Effector CD4-positive, alpha-beta T cell (primary cell): ENCODE data around the gene EFNA5.

ENCODE experiments used
- DNase-seq: peaks from one replicate; pipeline ENCODE4 v3.0.0-alpha.2; 2020

The EFNA5 gene

GRCh38 chr5:107384256-107384655, 286.5 kb downstream of the EFNA5 start:
- DNase-seq, result no peak

- no peak for DNase-seq
Measured at GRCh38 chr5:107383414-107383813, 287.3 kb downstream of the EFNA5 start.

- no peak for DNase-seq
Measured at GRCh38 chr5:107381189-107381856, 289.4 kb downstream of the EFNA5 start.

GRCh38 chr5:107380654-107381053, 290.1 kb downstream of the EFNA5 start:
- no peak for DNase-seq

- no peak for DNase-seq
Measured at GRCh38 chr5:107378218-107378899, 292.4 kb downstream of the EFNA5 start.

GRCh38 chr5:107377277-107377609, 293.5 kb downstream of the EFNA5 start:
- no peak for DNase-seq

- no peak for DNase-seq
Measured at GRCh38 chr5:107376546-107377276, 294.0 kb downstream of the EFNA5 start.

- no peak for DNase-seq
Measured at GRCh38 chr5:107373549-107374263, 297.0 kb downstream of the EFNA5 start.

- no peak for DNase-seq
Measured at GRCh38 chr5:107372723-107373450, 297.9 kb downstream of the EFNA5 start.

- no peak for DNase-seq
Measured at GRCh38 chr5:107370396-107370968, 300.3 kb downstream of the EFNA5 start.

- no peak for DNase-seq
Measured at GRCh38 chr5:107369622-107370021, 301.1 kb downstream of the EFNA5 start.

GRCh38 chr5:107368615-107369014, 302.1 kb downstream of the EFNA5 start:
- DNase-seq, result no peak

- no peak for DNase-seq
Measured at GRCh38 chr5:107367939-107368338, 302.8 kb downstream of the EFNA5 start.

GRCh38 chr5:107367480-107367879, 303.3 kb downstream of the EFNA5 start:
- DNase-seq, result no peak

- DNase-seq, result no peak
Measured at GRCh38 chr5:107365320-107366109, 305.2 kb downstream of the EFNA5 start.

- no peak for DNase-seq
Measured at GRCh38 chr5:107364443-107365319, 306.1 kb downstream of the EFNA5 start.

- DNase-seq, result no peak
Measured at GRCh38 chr5:107363768-107364167, 307.0 kb downstream of the EFNA5 start.

- no peak for DNase-seq
Measured at GRCh38 chr5:107361945-107362344, 308.8 kb downstream of the EFNA5 start.

GRCh38 chr5:107359916-107360234, 310.9 kb downstream of the EFNA5 start:
- no peak for DNase-seq
